Liver (tissue), 9 donors: Measurements from ENCODE around the gene GREM1. TPM values are rescaled to one million over a fixed set of nuclear protein-coding genes. Genes with fewer than 3 reads are reported as not detected.
A peak's percentile ranks its signal among the peaks of the same experiment; 100 is the strongest.

Experiments used
- DNase-seq: peaks from one replicate; pipeline ENCODE4 v3.0.0-alpha.2; 2017; ENCODE audit warnings: low spot score
- H3K27ac ChIP-seq, 2 donors: one replicate each; pipeline ENCODE4 v1.7.0; 2013; ENCODE audit warnings: inconsistent platforms in 2 of 2, low read length in 2 of 2, control low read depth in 1 of 2, low read depth in 1 of 2, mild to moderate bottlenecking in 1 of 2
- H3K27me3 ChIP-seq, 4 donors: one replicate each; pipeline versions ENCODE4 v1.6.1 to v1.7.0; 2013; ENCODE audit warnings: low read length in 3 of 4, inconsistent platforms in 1 of 4, mild to moderate bottlenecking in 1 of 4, moderate library complexity in 1 of 4; ENCODE audit not compliant: control insufficient read depth in 4 of 4, insufficient read depth in 4 of 4
- H3K36me3 ChIP-seq, 4 donors: one replicate each; pipeline versions ENCODE4 v1.6.1 to v1.7.0; 2013; ENCODE audit warnings: low read length in 3 of 4, mild to moderate bottlenecking in 3 of 4, low read depth in 1 of 4, moderate library complexity in 1 of 4; ENCODE audit not compliant: control insufficient read depth in 4 of 4, insufficient read depth in 3 of 4
- H3K4me1 ChIP-seq, 4 donors: one replicate each; pipeline versions ENCODE4 v1.6.1 to v1.7.0; 2013; ENCODE audit warnings: low read length in 3 of 4, mild to moderate bottlenecking in 3 of 4, moderate library complexity in 1 of 4; ENCODE audit not compliant: control insufficient read depth in 4 of 4, insufficient read depth in 4 of 4
- H3K4me3 ChIP-seq, 3 donors: one replicate each; pipeline versions ENCODE4 v1.6.1 to v1.7.0; 2013; ENCODE audit warnings: low read length in 3 of 3, control low read depth in 1 of 3, low read depth in 1 of 3, mild to moderate bottlenecking in 1 of 3
- H3K9ac ChIP-seq, 2 donors: one replicate each; pipeline ENCODE4 v1.7.0; 2013; ENCODE audit warnings: low read length in 2 of 2, mild to moderate bottlenecking in 2 of 2, moderate library complexity in 2 of 2, control low read depth in 1 of 2, low read depth in 1 of 2
- H3K9me3 ChIP-seq, 4 donors: one replicate each; pipeline versions ENCODE4 v1.6.1 to v1.7.0; 2013; ENCODE audit warnings: low read length in 3 of 4; ENCODE audit not compliant: control insufficient read depth in 4 of 4
- ATF3 ChIP-seq: IDR thresholded peaks from 2 replicates; pipeline ENCODE4 v1.6.1; 2016; ENCODE audit warnings: antibody characterized with exemption
- EGR1 ChIP-seq, 2 donors: IDR thresholded peaks; 2 replicates each; pipeline ENCODE4 v1.6.1; 2016 to 2018; ENCODE audit warnings: antibody characterized with exemption in 2 of 2, low read depth in 2 of 2
- FOXA1 ChIP-seq: IDR thresholded peaks from 2 replicates; pipeline ENCODE4 v1.6.1; 2016; ENCODE audit warnings: antibody characterized with exemption
- FOXA2 ChIP-seq: IDR thresholded peaks from 2 replicates; pipeline ENCODE4 v1.6.1; 2016; ENCODE audit warnings: antibody characterized with exemption
- GABPA ChIP-seq, 2 donors: IDR thresholded peaks in 1 of 2; conservative IDR thresholded peaks in 1 of 2; 2 replicates each; pipeline ENCODE4 v1.6.1; 2016; ENCODE audit warnings: antibody characterized with exemption in 2 of 2, mild to moderate bottlenecking in 1 of 2, moderate library complexity in 1 of 2
- HNF4A ChIP-seq, 2 donors: conservative IDR thresholded peaks; 2 replicates each; pipeline ENCODE4 v1.6.1; 2016; ENCODE audit warnings: antibody characterized with exemption in 2 of 2, mild to moderate bottlenecking in 2 of 2
- HNF4G ChIP-seq: IDR thresholded peaks from 2 replicates; pipeline ENCODE4 v1.6.1; 2016; ENCODE audit warnings: antibody characterized with exemption
- JUND ChIP-seq, 2 donors: IDR thresholded peaks; 2 replicates each; pipeline ENCODE4 v1.6.1; 2016; ENCODE audit warnings: antibody characterized with exemption in 2 of 2
- MAX ChIP-seq: IDR thresholded peaks from 2 replicates; pipeline ENCODE4 v1.6.1; 2016; ENCODE audit warnings: antibody characterized with exemption
- NR2F2 ChIP-seq: IDR thresholded peaks from 2 replicates; pipeline ENCODE4 v1.6.1; 2016; ENCODE audit warnings: antibody characterized with exemption
- RAD21 ChIP-seq, 2 donors: IDR thresholded peaks; 2 replicates each; pipeline ENCODE4 v1.6.1; 2016; ENCODE audit warnings: antibody characterized with exemption in 2 of 2, mild to moderate bottlenecking in 2 of 2
- REST ChIP-seq: IDR thresholded peaks from 2 replicates; pipeline ENCODE4 v1.6.1; 2016; ENCODE audit warnings: antibody characterized with exemption, mild to moderate bottlenecking
- RXRA ChIP-seq, 2 donors: IDR thresholded peaks; 2 replicates each; pipeline ENCODE4 v1.6.1; 2017 to 2018; ENCODE audit warnings: antibody characterized with exemption in 2 of 2, mild to moderate bottlenecking in 1 of 2
- SP1 ChIP-seq: IDR thresholded peaks from 2 replicates; pipeline ENCODE4 v1.6.1; 2018; ENCODE audit warnings: antibody characterized with exemption, mild to moderate bottlenecking
- TAF1 ChIP-seq: conservative IDR thresholded peaks from 2 replicates; pipeline ENCODE4 v1.6.1; 2016; ENCODE audit warnings: antibody characterized with exemption, mild to moderate bottlenecking
- YY1 ChIP-seq: IDR thresholded peaks from 2 replicates; pipeline ENCODE4 v1.6.1; 2016; ENCODE audit warnings: antibody characterized with exemption, mild to moderate bottlenecking
- WGBS: extraction: QIAGEN DNeasy Blood & Tissue Kit; methylation state at CpG from one replicate; pipeline ENCODE4 v1.1.7; 2013; 5-methylcytosine and 5-hydroxymethylcytosine counted together
- polyA plus RNA-seq, 2 donors: library from polyadenylated mRNA; stranded (reverse) in 1 of 2; unstranded in 1 of 2; fragments of 200-250 nt in 1 of 2; fragments of >200 nt in 1 of 2; fragmentation: Nextera tagmentation in 1 of 2; extraction: Ambion mirVana in 1 of 2; gene quantifications; one replicate each; pipeline versions ENCODE4 v1.2.1 to v1.2.3, GENCODE V29; 2013 to 2015
- total RNA-seq, 2 donors: library from RNA; depleted of rRNA; stranded (reverse); fragments of >200 nt; gene quantifications; one replicate each; pipeline ENCODE4 v1.2.3, GENCODE V29; 2014
- TF ChIP-seq, protein P1 (sequence below): fragments of 150-350 bp; IDR thresholded peaks from 2 replicates; pipeline ENCODE4 v1.5.1; 2017; ENCODE audit warnings: improper control_type of control experiment, low read depth, low read length; ENCODE audit not compliant: missing input control
- TF ChIP-seq, protein P2 (sequence below): IDR thresholded peaks from 2 replicates; pipeline ENCODE4 v1.6.1; 2016; ENCODE audit warnings: antibody characterized with exemption
- donor health status: healthy.
- donor health status: healthy.
- donor health status: healthy.
- donor health status: healthy.
- donor health status: healthy.

Gene GREM1
- total and polyA plus RNA-seq, 4 donors: under 0.01 to 1.6 (median 0.50) TPM

- H3K4me1 ChIP-seq: peaks cover 0 to 5% (median 4%) of the 10 kb centered on the region in 4 donors
- no peak overlapping the region for H3K4me3 ChIP-seq
- no peak overlapping the region for H3K9ac ChIP-seq
- no peaks in the 10 kb centered on the region for H3K9me3 ChIP-seq
- WGBS: 93% methylated on average over 2 of the region's 2 CpGs
- no peak overlapping the region for H3K27ac ChIP-seq
- no peak for DNase-seq
- no peak for TF ChIP-seq YY1
- TF ChIP-seq TAF1: no peak
- TF ChIP-seq GABPA (IDR thresholded peaks at IDR 0.05 in 1 of 2, conservative IDR thresholded peaks at IDR 0.05 in 1 of 2): no peak
- TF ChIP-seq RAD21 (IDR thresholded peaks at IDR 0.05): peak in 1 of 2 donors; percentile 10
- peak in 1 of 2 donors; percentile 11 for TF ChIP-seq HNF4A (conservative IDR thresholded peaks at IDR 0.05)
- TF ChIP-seq, protein P1, sequence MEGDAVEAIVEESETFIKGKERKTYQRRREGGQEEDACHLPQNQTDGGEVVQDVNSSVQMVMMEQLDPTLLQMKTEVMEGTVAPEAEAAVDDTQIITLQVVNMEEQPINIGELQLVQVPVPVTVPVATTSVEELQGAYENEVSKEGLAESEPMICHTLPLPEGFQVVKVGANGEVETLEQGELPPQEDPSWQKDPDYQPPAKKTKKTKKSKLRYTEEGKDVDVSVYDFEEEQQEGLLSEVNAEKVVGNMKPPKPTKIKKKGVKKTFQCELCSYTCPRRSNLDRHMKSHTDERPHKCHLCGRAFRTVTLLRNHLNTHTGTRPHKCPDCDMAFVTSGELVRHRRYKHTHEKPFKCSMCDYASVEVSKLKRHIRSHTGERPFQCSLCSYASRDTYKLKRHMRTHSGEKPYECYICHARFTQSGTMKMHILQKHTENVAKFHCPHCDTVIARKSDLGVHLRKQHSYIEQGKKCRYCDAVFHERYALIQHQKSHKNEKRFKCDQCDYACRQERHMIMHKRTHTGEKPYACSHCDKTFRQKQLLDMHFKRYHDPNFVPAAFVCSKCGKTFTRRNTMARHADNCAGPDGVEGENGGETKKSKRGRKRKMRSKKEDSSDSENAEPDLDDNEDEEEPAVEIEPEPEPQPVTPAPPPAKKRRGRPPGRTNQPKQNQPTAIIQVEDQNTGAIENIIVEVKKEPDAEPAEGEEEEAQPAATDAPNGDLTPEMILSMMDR: no peak
- TF ChIP-seq, protein P2, sequence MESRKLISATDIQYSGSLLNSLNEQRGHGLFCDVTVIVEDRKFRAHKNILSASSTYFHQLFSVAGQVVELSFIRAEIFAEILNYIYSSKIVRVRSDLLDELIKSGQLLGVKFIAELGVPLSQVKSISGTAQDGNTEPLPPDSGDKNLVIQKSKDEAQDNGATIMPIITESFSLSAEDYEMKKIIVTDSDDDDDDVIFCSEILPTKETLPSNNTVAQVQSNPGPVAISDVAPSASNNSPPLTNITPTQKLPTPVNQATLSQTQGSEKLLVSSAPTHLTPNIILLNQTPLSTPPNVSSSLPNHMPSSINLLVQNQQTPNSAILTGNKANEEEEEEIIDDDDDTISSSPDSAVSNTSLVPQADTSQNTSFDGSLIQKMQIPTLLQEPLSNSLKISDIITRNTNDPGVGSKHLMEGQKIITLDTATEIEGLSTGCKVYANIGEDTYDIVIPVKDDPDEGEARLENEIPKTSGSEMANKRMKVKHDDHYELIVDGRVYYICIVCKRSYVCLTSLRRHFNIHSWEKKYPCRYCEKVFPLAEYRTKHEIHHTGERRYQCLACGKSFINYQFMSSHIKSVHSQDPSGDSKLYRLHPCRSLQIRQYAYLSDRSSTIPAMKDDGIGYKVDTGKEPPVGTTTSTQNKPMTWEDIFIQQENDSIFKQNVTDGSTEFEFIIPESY: no peak
- TF ChIP-seq SP1: no peak
- TF ChIP-seq RXRA (IDR thresholded peaks at IDR 0.05): peak in 1 of 2 donors; percentile 23
- TF ChIP-seq FOXA2: no peak
- no peak for TF ChIP-seq EGR1 (IDR thresholded peaks at IDR 0.05; ENCODE audit: low read depth in 2 of 2)
- TF ChIP-seq ATF3: no peak
- no peaks in the 10 kb centered on the region for H3K36me3 ChIP-seq
- no peaks in the 10 kb centered on the region for H3K27me3 ChIP-seq
Observed at GRCh38 chr15:32790352-32790999, 72.7 kb downstream of the GREM1 start.

DNA sequence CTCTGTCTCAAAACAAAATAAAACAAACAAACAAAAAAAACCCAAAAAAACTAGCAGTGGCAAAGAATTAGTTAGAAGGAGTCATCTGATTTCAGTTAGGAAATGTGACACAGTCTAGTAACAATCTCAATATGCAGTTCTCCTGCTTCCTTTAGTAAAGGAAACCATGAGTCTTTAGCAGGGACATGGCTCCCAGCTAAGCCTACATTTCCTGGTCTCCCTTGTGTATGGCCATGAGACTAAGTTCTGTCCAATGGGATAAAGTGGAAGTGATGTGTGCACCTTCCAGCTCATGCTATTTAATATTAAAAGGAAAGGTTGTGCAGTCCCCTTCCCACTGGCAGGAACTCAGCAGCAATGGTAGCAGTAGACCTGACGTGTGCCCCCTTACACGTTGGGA lies 74.6 kb downstream of the GREM1 start:
- H3K4me1 ChIP-seq: peaks cover 0 to 5% (median 4%) of the 10 kb centered on the region in 4 donors
- H3K4me3 ChIP-seq: no peak overlapping the region
- no peak for DNase-seq
- no peaks in the 10 kb centered on the region for H3K9me3 ChIP-seq
- no peaks in the 10 kb centered on the region for H3K27me3 ChIP-seq
- no peak overlapping the region for H3K9ac ChIP-seq
- no peaks in the 10 kb centered on the region for H3K36me3 ChIP-seq
- WGBS: 88% methylated on average over 2 of the region's 2 CpGs
- TF ChIP-seq JUND (IDR thresholded peaks at IDR 0.05) (no peak), NR2F2 (no peak), TAF1 (no peak), MAX (no peak), ATF3 (no peak), RXRA (IDR thresholded peaks at IDR 0.05) (no peak), REST (no peak), FOXA2 (no peak), SP1 (no peak), EGR1 (IDR thresholded peaks at IDR 0.05; ENCODE audit: low read depth in 2 of 2) (no peak), YY1 (no peak), FOXA1 (no peak), HNF4G (no peak), GABPA (IDR thresholded peaks at IDR 0.05 in 1 of 2, conservative IDR thresholded peaks at IDR 0.05 in 1 of 2) (no peak)
- TF ChIP-seq, protein P1: no peak
- no peak overlapping the region for H3K27ac ChIP-seq
